Gastrocnemius medialis (tissue), 4 donors: ENCODE results near the gene MRGPRX2.

ENCODE experiments used
- CTCF ChIP-seq, 5 experiments: fragments of 450-650 bp in 3 of 5; fragments of 200-600 bp in 2 of 5; sonication (generic) in 2 of 5; IDR thresholded peaks in 4 of 5; conservative IDR thresholded peaks in 1 of 5; 1 replicate in 4 of 5; 2 replicates in 1 of 5; pipeline ENCODE4 v1.5.1; 2016 to 2019; ENCODE audit warnings: antibody characterized with exemption in 5 of 5, mild to moderate bottlenecking in 3 of 5, moderate library complexity in 3 of 5
- POLR2A ChIP-seq, 2 donors: fragments of 450-650 bp; IDR thresholded peaks; one replicate each; pipeline ENCODE4 v1.6.1; 2017; ENCODE audit warnings: antibody characterized with exemption in 2 of 2, mild to moderate bottlenecking in 2 of 2, moderate library complexity in 2 of 2

- TF ChIP-seq CTCF (IDR thresholded peaks at IDR 0.05 in 4 of 5, conservative IDR thresholded peaks at IDR 0.05 in 1 of 5), result no peak
- TF ChIP-seq POLR2A (IDR thresholded peaks at IDR 0.05), result no peak
These were observed 47.9 kb downstream of the MRGPRX2 start for GRCh38 chr11:19012636-19013035.
